VCaP (cell line): ENCODE results near the gene PKNOX2.
A peak's percentile ranks its signal among the peaks of the same experiment; 100 is the strongest.

Experiments used
- H3K27ac ChIP-seq: fragments of 450-650 bp; 2 replicates; pipeline ENCODE4 v1.5.1; 2017
- TF ChIP-seq, protein P1 (sequence below): fragments of 450-650 bp; conservative IDR thresholded peaks from 2 replicates; pipeline ENCODE4 v1.5.1; 2017; ENCODE audit warnings: mild to moderate bottlenecking, moderate library complexity

PKNOX2 gene

DNA sequence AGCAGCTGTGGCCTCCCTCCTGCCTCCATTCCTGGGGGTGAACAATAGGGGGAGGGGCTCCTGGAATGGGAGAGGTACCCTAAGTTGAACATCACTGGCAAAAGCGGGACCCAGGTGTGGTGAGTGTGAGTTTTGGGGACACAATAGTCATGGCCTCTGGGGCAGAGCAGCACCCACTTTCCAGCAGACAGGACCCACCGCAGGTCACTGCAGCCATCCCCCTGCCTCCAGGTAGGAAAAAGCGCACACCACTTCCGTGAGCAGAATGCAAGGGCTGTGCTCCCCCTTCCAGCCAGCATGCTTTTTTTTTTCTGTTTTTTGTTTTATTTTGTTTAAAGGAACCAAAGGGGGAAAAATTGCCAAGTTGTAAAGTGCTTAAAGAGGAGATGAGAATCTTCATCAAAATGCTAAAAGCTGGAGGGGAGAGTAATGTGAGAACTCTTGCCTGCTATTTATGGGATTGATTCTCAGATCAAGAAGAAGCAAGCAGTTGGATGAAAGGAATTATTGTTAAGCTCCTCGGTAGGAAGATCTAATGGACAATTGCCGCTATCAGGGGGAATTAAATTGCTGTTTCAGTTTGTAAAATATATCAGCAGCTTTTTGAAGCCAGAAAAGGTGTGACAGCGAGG lies 178.7 kb downstream of the PKNOX2 start:
- TF ChIP-seq, protein P1, sequence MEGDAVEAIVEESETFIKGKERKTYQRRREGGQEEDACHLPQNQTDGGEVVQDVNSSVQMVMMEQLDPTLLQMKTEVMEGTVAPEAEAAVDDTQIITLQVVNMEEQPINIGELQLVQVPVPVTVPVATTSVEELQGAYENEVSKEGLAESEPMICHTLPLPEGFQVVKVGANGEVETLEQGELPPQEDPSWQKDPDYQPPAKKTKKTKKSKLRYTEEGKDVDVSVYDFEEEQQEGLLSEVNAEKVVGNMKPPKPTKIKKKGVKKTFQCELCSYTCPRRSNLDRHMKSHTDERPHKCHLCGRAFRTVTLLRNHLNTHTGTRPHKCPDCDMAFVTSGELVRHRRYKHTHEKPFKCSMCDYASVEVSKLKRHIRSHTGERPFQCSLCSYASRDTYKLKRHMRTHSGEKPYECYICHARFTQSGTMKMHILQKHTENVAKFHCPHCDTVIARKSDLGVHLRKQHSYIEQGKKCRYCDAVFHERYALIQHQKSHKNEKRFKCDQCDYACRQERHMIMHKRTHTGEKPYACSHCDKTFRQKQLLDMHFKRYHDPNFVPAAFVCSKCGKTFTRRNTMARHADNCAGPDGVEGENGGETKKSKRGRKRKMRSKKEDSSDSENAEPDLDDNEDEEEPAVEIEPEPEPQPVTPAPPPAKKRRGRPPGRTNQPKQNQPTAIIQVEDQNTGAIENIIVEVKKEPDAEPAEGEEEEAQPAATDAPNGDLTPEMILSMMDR: no peak
- H3K27ac ChIP-seq: peak overlapping the region; percentile 31; the same call in 1 of the 2 replicates

DNA sequence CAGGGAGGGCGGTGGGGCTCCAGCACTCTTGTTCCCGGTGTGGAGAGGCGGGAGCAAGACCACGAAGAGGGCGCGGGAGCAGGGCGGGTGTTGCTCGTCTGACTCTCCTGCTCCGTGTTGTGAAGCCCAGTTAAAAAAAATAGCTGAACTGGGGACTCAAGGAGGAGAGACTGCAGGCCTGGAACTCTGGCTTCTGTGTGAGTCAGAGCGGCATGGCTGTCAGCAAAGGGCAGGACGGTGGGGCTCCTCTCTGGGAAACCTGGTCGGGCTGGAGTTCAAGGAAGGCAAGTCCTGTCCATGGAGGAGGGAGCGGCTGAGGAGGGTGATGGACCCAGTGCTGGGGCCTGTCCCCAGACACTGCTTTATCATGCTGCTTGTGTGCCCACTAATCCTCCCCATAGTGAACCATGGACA lies 179.2 kb downstream of the PKNOX2 start:
- H3K27ac ChIP-seq: no peak overlapping the region
- TF ChIP-seq, protein P1: no peak

DNA sequence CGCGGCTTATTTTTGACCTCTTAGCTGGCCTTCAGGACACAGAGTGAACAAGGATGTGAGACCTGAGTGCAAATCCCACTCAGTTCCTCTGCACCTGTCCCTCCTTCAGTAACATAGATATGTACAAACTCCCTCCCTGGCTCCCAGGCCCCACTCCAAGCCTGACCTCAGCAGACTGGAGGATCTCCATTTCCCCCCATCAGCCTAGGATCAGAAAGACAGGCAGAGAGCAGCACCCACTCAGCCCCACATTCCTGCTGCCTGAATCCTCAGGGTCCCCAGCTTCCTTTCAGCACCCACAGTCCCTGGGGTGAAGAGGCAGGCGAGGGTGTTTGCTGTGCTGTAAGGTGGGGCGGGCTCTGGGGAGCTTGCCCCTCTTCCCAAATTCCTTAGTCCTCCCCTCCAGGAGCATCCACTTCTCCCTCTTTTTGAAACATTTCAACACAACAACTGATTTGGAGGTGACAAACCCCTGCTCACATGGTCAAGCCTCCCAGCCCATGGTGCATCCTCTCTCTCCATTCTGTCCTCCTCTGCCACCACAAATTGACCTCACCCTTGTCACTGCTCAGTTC lies 180.4 kb downstream of the PKNOX2 start:
- no peak overlapping the region for H3K27ac ChIP-seq
- TF ChIP-seq, protein P1: no peak

DNA sequence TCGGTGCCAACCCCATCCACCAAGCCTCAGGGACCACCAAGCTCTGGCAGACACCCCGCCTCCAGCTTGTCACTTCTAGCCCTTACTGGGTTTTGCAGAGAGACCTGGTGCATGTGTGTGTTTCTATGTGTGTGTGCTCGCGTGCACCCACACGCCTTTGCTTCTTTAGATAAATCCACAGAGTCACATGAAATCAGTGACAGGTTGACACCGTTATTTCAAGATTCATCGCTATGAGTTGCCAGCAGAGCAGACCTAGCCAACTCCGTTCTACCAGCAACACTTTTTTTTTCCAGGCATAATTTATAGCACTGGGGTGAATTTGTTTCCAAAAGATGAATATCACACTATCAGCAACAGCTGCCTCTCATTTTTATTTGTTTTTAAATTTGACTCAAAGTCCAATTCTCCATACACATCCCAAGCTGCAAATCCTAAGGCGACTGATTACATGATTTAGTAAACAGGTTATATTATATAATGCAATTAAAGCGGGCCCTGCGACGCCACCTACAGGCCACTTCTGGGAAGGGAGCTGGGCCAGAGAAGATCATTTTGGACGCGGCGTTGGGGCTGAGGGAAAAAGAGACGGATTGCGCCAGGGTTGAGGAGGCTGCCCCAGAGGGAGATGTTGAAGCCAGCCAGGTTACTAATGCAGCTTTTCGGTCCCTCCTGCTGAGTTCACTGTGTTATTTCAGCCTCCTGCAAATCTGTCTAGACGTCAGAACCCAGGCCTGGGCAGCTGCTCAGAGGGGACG lies 181.0 kb downstream of the PKNOX2 start:
- H3K27ac ChIP-seq: no peak overlapping the region
- TF ChIP-seq, protein P1: peak; percentile 97

DNA sequence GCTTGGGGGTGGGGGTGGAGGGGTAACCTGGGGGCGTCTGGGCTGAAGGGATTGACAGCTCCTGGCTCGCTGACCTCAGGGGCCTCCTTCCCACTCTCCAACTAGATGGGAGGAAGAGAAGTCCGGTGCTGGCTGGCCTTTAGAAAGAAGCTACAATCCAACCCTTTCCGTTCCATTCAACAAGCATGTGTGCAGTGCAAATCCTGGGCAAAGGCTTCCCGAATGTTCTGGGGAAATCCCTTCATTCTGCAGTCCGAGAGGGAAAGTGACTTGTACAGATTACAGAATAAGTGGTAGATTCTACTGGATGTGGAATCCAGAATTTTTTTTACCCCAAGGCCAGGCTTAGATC lies 181.6 kb downstream of the PKNOX2 start:
- no peak overlapping the region for H3K27ac ChIP-seq
- TF ChIP-seq, protein P1: no peak

DNA sequence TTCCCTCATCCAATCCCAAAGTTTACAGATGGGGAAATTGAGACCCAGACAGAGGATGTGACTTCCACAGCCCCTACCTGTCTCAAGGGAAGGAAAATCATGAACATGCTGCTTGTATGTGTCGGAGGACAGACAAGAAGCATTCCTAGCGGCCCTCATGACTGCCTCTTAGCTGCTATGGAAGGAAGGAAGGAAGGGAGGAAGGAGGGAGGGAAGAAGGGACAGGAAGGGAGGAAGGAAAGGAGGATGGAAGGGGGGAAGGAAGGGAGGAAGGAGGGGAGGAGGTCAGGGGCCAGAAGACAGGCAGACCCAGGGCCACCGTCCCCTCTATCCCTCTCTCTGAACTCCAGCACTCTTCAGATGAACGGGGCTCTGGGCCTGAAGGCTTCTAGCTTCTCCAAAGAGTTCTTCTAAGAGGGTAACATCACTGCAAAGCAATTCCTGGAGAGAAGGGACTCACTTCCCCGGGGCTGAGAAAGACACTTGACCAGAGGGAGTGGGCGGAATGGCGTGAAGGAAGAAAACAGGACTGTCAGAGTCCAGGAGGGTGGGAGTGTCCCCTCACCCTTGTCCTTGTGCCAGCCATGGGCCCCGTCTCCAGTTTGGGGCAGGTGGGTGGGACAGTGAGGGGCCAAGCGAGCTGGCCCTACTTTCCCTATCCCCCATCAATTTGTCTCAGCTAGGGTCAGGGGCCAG lies 182.2 kb downstream of the PKNOX2 start:
- TF ChIP-seq, protein P1: no peak
- no peak overlapping the region for H3K27ac ChIP-seq

DNA sequence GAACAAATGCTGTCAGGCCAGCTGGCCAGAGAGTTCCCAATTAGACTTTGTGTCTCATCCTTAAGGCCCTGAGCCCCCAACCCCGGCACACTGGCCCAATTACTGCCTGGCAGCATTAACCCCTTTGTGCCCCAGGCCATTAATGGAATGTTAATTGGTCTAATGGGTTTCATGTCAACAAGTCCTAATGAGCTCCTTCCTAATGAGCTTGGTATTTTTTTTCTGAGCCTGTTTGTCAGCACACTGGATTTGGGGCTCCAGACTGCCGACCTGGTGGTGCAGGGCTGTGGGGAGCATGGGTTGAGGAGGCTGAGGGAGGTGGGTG lies 182.7 kb downstream of the PKNOX2 start:
- H3K27ac ChIP-seq: no peak overlapping the region
- TF ChIP-seq, protein P1: no peak
